ENCODE results near the gene P2RY2. TPM values are rescaled to one million over a fixed set of nuclear protein-coding genes. Genes with fewer than 3 reads are reported as not detected.

The P2RY2 gene
- total and polyA plus RNA-seq, 9 of the 15 experiments (the other 6 are each of a cell fraction or from before 2014, with no cell fraction given): not detected

DNA sequence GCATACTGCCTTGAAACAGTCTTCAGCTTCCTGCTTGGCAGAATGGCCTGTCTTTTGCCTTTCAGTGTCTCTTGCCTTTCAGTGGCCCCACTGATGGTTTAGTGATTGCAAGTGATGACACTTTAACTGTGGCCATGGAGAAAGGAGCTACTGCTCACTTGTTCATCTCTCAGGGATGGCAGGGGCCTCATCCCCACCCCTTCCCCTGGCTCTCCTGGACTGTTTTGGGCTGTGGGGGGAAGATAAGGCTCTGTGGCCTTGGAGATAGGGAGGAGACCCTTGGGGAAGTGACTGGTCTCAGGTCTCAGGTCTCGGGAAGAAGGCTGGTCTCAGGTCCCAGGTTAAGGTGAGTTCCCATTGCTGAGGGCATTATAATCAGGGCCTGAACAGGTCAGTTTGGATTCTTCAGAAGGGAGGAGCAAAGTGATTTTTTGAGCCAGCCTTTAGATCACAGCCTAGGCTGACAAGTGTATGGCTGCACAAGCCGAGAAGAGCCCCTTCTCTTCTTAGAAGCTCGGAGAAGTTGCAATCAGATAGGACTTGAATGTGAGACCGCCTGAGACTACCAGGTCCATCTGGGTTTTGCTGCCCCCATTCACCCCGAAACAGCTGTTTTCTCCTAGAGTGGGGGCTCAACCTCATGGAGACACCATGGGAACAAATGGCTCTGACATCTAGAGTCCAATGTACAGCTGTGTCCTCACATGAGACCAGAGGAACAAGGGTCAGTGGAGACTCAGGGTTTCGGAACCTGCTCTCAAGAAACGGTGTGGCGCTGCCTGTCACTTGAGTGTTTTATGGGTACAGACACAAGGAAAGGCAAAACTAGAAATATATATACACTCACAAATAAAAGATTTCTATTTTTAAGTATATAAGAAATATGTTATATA, 15.9 kb upstream of the P2RY2 start (continued):
- TF ChIP-seq, protein P1, sequence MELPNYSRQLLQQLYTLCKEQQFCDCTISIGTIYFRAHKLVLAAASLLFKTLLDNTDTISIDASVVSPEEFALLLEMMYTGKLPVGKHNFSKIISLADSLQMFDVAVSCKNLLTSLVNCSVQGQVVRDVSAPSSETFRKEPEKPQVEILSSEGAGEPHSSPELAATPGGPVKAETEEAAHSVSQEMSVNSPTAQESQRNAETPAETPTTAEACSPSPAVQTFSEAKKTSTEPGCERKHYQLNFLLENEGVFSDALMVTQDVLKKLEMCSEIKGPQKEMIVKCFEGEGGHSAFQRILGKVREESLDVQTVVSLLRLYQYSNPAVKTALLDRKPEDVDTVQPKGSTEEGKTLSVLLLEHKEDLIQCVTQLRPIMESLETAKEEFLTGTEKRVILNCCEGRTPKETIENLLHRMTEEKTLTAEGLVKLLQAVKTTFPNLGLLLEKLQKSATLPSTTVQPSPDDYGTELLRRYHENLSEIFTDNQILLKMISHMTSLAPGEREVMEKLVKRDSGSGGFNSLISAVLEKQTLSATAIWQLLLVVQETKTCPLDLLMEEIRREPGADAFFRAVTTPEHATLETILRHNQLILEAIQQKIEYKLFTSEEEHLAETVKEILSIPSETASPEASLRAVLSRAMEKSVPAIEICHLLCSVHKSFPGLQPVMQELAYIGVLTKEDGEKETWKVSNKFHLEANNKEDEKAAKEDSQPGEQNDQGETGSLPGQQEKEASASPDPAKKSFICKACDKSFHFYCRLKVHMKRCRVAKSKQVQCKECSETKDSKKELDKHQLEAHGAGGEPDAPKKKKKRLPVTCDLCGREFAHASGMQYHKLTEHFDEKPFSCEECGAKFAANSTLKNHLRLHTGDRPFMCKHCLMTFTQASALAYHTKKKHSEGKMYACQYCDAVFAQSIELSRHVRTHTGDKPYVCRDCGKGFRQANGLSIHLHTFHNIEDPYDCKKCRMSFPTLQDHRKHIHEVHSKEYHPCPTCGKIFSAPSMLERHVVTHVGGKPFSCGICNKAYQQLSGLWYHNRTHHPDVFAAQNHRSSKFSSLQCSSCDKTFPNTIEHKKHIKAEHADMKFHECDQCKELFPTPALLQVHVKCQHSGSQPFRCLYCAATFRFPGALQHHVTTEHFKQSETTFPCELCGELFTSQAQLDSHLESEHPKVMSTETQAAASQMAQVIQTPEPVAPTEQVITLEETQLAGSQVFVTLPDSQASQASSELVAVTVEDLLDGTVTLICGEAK (IDR thresholded peaks at IDR 0.05): no peak
- TF ChIP-seq, protein P1 (CRISPR knock-in tag; IDR thresholded peaks at IDR 0.05): no peak
- TF ChIP-seq CBX3 (IDR thresholded peaks at IDR 0.05; ENCODE audit: borderline replicate concordance in 1 of 2, low read length in 2 of 2): no peak
- no peak for TF ChIP-seq FOXK1 (CRISPR knock-in tag; IDR thresholded peaks at IDR 0.05; ENCODE audit: borderline replicate concordance)
- TF ChIP-seq CAMTA2 (CRISPR knock-in tag; conservative IDR thresholded peaks at IDR 0.05): no peak
- TF ChIP-seq, protein P2, sequence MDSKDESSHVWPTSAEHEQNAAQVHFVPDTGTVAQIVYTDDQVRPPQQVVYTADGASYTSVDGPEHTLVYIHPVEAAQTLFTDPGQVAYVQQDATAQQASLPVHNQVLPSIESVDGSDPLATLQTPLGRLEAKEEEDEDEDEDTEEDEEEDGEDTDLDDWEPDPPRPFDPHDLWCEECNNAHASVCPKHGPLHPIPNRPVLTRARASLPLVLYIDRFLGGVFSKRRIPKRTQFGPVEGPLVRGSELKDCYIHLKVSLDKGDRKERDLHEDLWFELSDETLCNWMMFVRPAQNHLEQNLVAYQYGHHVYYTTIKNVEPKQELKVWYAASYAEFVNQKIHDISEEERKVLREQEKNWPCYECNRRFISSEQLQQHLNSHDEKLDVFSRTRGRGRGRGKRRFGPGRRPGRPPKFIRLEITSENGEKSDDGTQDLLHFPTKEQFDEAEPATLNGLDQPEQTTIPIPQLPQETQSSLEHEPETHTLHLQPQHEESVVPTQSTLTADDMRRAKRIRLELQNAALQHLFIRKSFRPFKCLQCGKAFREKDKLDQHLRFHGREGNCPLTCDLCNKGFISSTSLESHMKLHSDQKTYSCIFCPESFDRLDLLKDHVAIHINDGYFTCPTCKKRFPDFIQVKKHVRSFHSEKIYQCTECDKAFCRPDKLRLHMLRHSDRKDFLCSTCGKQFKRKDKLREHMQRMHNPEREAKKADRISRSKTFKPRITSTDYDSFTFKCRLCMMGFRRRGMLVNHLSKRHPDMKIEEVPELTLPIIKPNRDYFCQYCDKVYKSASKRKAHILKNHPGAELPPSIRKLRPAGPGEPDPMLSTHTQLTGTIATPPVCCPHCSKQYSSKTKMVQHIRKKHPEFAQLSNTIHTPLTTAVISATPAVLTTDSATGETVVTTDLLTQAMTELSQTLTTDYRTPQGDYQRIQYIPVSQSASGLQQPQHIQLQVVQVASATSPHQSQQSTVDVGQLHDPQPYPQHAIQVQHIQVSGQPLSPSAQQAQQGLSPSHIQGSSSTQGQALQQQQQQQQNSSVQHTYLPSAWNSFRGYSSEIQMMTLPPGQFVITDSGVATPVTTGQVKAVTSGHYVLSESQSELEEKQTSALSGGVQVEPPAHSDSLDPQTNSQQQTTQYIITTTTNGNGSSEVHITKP (IDR thresholded peaks at IDR 0.05; ENCODE audit: partially characterized antibody): no peak

Data from K562 (cell line).